GM10847 (cell line): Measurements from ENCODE around the gene CISTR.

ENCODE experiments used
- POLR2A ChIP-seq: IDR thresholded peaks from 2 replicates; pipeline ENCODE4 v1.6.1; 2011; ENCODE audit not compliant: insufficient read length; ENCODE audit errors: extremely low read depth

Gene CISTR

DNA sequence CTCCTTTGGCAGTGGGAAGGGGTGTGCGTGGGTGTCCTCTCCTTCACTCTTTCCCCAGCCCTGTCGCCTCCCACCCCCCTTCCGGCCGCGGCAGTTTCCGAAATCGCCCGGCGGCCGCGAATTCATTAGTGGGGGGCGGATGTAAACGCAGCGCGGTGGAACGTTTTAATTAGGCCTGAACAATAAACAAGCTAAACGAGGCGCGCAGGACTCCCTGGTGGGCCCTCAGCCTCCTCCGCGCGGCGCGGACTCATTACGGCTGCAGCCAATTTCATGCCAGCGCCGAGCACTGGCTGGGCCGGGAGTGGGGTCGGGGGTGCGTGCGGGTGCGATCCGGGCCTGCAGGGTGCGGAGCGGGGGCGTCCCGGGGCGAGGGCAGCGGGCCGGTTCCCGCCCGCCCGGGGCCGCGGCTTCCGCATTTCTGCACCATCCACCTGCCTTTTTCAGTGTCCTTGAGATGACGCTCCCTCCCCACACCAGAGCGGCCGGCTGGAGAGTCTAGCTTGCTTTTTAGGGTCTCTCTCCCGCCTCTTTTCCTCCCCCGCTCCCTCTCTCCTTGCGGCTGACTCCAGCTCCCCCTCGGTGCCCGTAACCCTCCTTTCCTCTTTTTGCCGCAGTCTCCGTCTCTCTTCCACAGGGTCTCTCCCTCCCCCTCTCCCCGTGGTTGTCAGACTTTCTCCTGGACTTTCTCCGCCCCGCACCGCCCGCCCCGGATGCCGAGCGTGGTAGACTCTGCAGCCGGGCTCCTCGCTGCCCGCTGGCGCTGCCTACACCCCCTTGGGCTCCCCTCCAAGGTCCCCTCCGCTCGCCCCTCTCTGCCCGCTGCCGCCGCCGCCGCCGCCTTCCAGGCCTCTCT is at the start of gene CISTR:
Gene CISTR (minus strand): TSS at position 644 of the 856 bp plus-strand sequence.
- no peak for TF ChIP-seq POLR2A

DNA sequence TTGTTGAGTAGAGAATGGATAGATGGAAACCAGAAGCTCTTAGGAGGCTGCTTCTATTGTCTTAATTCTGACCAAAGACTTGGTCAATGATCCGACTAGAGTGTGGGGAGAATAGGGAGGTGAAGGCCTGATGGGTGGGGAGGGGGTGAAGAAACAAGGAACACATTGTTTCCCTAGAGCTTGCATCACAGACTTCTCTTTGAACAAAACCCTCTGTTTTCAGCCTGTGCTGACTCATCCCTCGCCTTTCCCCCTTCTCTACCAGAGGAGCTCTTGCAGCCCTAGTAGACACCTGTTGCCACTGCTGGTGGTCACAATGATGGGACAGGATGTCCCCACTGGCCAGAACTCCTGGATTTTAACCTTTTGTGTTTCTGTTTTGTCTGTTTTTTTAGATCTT is 46.8 kb upstream of the CISTR start:
- no peak for TF ChIP-seq POLR2A

DNA sequence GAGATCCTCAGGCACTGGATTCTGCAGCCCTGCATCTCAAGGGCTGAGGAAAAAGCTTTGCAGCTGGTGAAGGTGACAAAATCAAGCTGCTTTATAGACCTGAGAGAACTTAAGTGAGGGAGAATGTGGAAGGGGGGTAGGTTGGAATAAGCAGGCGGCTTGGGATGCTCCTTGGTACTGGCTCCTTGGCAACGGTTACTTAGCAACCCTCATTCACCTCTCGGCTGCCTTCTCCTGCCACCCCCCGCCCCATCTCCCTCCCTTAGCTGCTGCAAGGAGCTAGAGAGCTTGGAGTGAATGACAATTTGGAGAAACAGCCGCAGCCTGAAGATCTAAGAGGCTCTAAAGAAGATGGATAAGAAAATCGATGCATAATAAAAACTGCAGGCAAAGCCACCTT is 44.1 kb upstream of the CISTR start:
- no peak for TF ChIP-seq POLR2A

DNA sequence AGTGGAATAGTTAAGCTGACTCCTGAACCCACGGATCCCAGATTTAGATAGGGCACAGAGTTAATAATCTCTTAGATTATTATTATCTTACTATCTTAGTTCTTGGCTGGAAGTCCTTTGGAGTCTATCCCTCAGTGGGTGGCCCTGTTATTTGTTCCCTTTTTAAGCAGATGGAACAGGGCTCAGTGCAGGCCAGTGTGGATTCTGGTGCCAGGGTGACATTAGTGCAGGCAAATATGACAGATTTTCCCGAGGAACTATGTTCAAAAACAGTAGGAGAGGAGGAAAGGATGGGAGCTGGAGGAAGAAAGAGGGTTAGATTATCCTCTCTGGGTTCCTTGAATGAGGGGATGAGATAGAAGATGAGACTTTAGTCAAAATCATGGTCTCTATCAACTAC is 41.4 kb upstream of the CISTR start:
- TF ChIP-seq POLR2A = no peak

DNA sequence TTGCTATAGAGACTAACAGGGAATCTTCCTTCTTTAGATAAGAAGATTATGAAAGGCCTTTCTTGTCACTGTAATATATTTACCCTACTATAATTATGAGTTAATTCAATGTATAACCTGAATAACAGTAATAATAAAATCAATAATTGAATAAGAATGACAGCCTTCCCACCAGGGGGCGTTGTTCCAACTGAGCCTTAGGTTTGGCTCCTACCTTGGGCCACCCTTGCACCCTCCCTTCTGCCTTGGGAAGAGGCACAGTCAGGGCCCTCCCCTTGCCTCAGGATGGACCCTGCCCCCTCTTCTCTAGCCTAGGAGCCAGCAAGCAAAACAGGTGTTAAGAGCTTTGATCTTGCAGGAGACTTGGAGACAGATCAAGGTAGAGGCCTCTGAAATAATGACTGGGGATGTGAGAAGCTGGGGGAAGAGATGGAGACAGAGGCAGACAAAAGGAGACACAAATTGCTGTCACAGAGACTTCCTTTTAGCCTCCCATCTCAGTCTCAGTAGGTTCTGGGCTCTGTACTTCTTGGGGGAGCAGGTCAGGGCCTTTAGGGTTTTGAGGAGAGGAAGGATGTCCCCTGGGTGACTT is 40.1 kb upstream of the CISTR start:
- no peak for TF ChIP-seq POLR2A

DNA sequence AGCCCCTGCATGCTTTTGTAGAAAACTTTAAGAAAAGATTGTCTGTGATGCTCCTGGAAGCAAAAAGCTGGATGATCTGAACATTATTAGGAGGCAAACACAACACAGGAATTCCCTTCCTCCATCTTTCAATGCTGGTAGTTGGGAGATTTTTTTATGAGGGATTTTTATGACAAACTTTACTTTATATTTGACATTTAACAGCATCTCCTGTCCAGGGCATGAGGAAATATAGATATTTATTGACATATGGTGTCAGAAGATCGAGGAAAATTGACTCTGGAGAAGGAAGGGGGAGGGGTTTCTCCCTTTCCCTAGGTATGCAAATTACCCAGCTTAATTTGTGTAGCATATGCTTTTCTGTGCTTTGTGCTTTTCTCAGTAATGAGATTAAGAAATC is 37.8 kb upstream of the CISTR start:
- no peak for TF ChIP-seq POLR2A

DNA sequence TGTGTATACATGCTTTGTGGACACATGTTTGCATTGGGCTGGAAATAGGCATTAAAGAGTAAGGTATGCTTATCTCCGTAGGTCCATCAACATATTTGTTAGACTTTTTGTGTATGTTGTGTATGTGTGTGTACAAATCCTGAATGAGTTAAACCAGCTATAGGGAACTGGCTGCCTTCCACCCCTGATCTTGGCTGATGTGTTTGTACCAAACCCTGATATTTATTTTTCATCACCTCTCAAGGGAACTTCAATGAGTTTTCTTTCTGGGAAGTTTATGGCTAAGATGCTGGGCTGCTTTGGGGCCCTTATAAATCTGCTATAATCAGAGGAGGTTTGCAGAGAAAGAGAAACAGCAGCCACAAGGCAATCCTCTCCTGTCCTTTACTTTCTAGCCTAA is 37.1 kb upstream of the CISTR start:
- no peak for TF ChIP-seq POLR2A

DNA sequence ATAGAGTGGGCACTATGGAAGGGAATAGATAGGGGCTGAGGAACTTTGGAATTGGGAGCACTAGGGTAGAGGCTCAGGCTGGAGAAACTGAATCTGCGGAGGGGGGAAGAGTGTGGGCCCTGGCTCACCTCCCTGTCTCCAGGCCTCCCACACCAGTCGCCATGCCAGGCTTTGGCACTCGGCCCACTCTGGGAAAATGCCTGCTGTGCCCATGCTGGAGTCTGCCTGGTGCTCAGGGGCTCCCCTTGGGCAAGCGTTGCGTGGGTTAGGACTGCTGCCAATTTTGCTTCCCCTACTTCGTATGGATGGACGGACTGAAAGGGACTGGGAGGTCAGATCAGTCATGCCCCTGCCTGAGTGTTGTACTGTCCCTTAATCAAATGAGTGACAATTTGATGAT is 34.6 kb upstream of the CISTR start:
- TF ChIP-seq POLR2A = no peak

DNA sequence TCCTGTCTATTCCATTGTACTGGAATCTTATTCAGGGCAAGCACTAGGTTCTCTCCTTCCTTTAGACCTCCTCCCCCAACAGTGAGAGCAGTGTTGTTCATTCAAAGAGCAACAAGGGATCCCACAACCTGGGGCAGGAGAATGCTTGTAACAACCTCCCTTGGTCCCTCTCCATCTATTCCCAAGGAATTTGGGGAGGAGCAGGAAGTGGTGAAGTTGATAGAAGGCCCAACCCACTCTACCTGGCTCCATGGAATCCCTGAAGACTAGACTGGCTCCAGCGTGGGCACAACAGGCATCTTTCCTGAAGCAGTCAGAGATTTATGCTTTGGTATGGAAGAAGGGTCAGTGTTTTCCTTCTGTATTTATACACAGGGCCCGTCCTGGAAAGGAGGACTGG is 33.4 kb upstream of the CISTR start:
- TF ChIP-seq POLR2A = no peak

DNA sequence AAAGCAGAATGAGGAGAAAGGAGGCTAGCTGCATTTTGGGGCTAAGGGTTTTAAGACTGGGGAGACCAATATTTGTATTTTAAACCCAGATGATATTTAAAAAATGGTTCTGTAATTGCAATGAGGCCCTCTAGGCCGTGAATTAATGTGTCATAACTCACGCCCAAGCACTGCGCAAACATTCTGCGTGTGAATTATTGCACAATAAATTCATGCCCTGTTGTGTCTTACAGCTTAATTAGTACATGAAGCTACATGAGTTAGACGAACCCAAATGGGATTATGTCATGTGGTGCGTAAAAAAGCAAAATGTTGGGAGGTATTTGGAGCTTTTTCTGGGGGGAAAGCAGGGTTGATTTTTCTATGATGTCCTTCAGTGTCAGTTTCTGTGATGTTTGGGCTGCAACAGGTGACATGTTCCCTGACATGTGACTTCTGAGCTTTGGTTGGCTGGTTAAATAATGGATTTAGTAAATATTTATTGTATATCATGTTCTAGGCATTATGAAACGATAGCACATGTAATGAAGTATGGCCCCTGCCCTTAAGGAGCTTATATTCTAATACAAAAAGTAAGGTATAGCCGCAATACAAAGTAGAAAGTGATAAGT is 30.4 kb upstream of the CISTR start:
- no peak for TF ChIP-seq POLR2A

DNA sequence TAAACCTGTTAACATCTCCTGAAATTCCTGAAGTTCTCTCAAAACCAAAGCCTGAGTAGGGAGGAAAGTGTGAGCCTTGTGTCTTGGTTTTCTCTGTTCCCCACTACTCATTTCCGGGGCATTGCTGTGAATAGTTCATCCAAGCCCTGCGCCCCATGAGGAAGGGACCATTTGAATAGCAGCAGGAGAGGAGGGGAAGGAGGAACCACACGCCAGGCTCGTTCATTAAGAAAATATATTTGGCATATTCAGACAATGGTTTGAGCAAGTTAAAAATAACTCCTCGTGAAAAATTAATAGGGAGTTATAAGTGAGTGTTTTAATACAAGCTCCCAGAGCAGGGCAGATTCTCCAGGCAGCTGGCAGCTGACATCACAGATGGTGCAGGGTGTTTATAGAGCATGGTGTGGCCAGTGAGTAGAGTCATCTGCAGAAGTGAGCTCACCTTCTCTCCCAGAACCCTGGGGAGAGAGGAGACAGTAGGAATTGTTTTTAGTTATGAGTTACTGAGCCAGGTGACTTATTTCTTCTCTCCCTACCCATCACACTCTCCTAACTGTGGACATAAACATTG is 29.5 kb upstream of the CISTR start:
- no peak for TF ChIP-seq POLR2A

DNA sequence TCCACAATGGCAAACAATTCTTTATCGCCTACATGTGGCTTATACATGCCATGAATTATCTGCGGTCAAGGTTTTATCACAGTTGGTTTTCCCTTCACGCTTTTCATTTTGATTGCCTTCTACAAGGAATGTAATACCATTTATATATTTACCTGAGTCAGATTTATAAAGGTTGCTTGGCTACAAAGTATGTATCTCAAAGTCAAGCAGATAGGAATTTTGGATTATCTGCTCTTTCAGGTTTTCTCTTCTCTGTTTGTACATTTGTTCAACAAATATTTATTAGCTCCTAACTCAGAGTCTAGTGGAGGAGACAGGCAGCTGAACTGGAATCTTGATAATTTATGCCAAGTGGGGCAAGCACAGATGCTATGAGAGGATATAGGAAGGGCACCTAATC is 28.5 kb upstream of the CISTR start:
- no peak for TF ChIP-seq POLR2A

DNA sequence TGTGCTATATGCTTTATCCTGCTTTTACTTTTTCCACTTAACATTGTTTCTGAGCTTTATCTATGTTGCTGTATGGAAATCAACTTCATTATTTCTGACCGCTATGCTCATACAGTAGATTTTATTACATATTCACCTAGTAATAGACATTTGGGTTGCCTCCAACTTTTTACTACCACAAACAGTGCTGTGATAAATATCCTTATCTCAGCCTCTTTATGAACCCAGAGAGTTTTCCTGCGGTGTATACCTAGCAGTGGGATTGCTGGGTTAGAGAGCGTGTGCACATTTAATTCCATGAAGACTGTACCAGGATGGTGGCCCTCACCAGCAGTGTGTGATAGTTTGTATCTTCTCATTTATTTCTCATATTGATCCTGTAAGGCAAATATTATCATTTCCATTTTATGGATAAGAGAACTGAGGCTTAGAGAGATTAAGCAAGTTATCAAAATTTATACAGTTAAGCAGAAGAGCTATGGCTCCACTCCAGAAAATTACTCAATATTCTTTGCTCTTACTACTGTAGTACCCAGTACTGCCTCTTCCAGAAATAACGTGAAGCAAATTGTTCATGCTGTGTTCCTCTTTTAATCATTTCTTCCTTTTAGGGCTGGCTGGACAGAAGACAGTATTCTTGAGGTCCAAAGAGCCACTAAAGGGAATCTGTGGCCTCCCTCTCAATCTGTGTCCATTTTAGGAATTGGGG is 26.3 kb upstream of the CISTR start:
- TF ChIP-seq POLR2A = no peak

DNA sequence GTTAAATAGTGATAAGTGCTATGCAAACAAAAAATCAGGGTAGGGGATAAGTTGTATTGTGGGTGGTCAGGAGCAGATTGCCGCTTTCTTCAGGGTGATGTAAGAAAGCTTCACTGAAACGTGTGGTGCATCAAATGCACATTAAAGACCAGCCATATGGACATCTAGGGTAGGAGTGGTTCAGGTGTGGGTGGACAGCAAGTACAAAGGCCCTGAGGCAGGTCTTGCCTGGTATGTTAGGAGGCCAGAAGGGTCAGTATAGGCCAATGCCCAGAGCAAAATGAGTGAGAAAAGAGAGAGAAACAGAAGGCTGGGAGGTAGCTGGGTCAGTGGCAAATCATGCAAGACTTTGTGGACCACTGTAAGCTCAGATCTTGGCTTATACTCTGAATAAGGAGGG is 25.6 kb upstream of the CISTR start:
- no peak for TF ChIP-seq POLR2A

DNA sequence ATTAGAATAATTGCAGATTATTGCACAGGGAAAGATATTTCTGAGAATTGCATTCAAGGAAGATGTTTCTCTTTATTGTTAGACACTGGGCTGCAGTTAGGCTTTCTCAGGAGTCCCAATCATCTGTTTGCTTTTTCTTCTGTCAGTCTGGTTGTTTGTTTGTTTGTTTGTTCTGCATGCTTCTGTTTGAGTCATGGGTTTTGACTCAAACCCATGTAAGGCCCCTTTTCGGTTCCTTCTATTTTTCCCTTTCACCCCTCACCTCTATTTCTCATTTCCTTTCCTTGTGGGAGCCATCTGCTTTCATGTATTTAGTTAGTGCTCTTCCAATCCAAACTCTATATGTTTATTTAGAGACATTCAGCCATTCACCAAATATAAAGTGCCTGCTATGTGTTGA is 25.1 kb upstream of the CISTR start:
- no peak for TF ChIP-seq POLR2A
